ENCODE data around the gene TAF7.

Gene TAF7

DNA sequence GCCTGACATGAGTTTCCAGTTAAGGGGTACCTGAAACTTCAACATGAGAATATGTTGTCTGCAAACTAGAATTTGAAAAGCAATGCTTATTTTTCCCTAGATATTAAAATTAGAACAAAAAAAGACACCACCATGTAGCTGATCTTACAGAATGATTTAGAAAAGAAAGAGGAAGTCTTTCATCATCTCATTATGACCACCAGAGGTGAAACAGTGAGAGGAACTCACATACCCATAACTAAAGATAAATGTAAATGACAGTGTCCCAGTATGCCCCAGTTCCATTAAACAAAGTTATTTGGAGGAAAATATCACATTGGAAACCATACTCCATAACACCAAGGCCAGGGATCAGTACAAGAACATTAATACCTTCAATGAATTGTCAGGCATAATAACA lies 6.9 kb downstream of the TAF7 start:
- no peaks in the 10 kb centered on the region for H3K4me1 ChIP-seq
- H3K9me3 ChIP-seq, result peaks cover 95% of the 10 kb centered on the region
- H3K27me3 ChIP-seq, result no peaks in the 10 kb centered on the region
- H3K4me2 ChIP-seq, result no peak overlapping the region
- H3K9ac ChIP-seq, result no peak overlapping the region
- H3K36me3 ChIP-seq, result peaks cover 88% of the 10 kb centered on the region
- no peak for TF ChIP-seq Cebpa-rat (IDR thresholded peaks at IDR 0.05)
- no peak overlapping the region for H3K27ac ChIP-seq
- no peak overlapping the region for H3K4me3 ChIP-seq
- H4K20me1 ChIP-seq, result peaks cover 5% of the 10 kb centered on the region; the same call in 1 of the 2 replicates

DNA sequence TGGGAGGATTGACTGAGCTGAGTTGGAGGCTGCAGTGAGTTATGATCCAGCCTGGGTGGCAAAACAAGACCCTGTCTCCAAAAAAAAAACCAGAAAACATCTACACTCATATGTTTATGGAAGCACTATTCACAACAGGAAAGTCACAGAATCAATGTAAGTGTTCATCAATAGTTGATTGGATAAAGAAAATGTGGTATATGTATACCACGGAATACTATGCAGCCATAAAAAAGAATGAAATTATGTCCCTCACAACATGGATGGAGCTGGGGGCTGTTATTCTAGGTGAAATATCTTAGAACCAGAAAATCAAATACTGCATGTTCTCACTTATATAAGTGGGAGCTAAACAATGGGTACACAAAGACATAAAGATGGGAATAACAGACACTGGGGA lies 14.0 kb downstream of the TAF7 start:
- Histone ChIP-seq H4K20me1 (no peaks in the 10 kb centered on the region), H3K27me3 (no peaks in the 10 kb centered on the region), H3K9me3 (peaks cover 92% of the 10 kb centered on the region), H3K27ac (no peak overlapping the region), H3K9ac (no peak overlapping the region), H3K36me3 (peaks cover 65% of the 10 kb centered on the region), H3K4me1 (no peaks in the 10 kb centered on the region), H3K4me3 (0 out of 2 replicates have a peak overlapping the region, but pooled peaks have one; percentile 22), H3K4me2 (no peak overlapping the region)
- no peak for TF ChIP-seq Cebpa-rat (IDR thresholded peaks at IDR 0.05)

DNA sequence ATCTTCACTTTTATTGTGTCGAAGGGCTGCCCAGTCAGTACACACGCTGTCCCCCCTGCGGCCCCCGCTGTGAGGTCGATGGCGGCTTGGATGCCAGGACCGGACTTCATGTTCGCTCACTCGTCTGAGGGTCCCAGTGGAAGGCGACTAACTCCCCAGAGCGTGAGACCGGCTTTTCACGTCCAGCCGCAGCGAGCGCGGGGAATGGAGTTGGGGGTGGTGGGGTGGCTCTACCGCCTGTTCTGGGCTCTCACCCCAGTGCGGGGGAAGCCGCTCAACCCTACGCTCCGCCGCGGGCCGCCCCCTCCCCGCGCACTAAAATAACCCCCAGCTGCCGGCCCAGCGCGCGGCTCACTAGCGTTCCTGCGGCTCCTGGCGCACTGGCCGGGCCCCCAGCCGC lies 16.8 kb downstream of the TAF7 start, which contains the start of gene SLC25A2:
TSS of gene SLC25A2 (minus strand) at position 294 of the 400 bp plus-strand sequence. CDS start at position 110, 184 bp downstream.
- Histone ChIP-seq H4K20me1 (no peaks in the 10 kb centered on the region), H3K4me1 (no peaks in the 10 kb centered on the region), H3K9me3 (peaks cover 96% of the 10 kb centered on the region), H3K36me3 (peaks cover 59% of the 10 kb centered on the region), H3K4me2 (no peak within 1 kb of the TSS), H3K9ac (no peak within 1 kb of the TSS), H3K4me3 (peak within 1 kb of the TSS; percentile 18; the same call in 1 of the 2 replicates), H3K27me3 (no peaks in the 10 kb centered on the region), H3K27ac (no peak within 1 kb of the TSS)
- no peak for TF ChIP-seq Cebpa-rat (IDR thresholded peaks at IDR 0.05)

DNA sequence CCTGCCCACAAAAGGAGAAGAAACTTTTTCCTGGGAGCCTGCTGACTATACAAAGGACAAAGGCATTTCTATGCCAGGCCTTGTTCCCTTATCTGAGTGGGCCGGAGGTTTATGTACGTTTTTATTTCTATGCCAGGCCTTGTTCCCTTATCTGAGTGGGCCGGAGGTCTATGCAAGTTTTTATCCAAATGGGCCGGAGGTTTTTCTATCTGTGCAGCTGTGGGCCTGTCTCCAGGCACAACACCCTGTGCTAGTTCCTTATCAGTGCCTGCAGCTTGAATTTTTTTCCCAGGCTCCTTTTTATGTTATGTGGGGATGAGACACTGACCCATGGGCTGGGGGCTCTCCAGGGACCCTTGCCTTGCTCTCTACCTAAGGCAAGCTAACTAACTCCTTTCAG lies 22.2 kb downstream of the TAF7 start:
- H3K4me3 ChIP-seq, result no peak overlapping the region
- no peak overlapping the region for H3K4me2 ChIP-seq
- H3K27ac ChIP-seq, result no peak overlapping the region
- no peak overlapping the region for H3K9ac ChIP-seq
- no peaks in the 10 kb centered on the region for H4K20me1 ChIP-seq
- no peak for TF ChIP-seq Cebpa-rat (IDR thresholded peaks at IDR 0.05)
- no peaks in the 10 kb centered on the region for H3K4me1 ChIP-seq
- H3K36me3 ChIP-seq, result peaks cover 53% of the 10 kb centered on the region
- peaks cover 97% of the 10 kb centered on the region for H3K9me3 ChIP-seq
- H3K27me3 ChIP-seq, result no peaks in the 10 kb centered on the region

DNA sequence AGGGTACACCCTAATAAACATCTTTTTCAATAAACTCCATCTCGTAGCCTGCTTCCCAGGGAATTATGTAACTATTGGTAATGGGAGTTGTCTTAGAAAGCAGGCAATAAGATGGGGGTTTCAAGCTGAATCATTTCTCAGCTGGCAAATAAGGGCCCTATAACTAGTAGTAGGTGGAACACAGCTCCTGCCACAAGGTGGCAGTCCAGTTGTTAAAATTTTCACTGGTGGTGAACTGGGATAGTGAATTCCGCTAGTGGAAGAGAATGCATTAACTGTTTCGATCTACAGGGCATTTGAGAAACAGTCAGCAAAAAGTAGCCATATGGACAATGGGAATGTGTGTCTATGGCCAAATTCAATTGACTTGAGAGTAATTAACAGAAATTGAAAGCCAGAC lies 47.7 kb downstream of the TAF7 start:
- H3K36me3 ChIP-seq, result peaks cover 4% of the 10 kb centered on the region; the same call in 1 of the 2 replicates
- no peak overlapping the region for H3K27ac ChIP-seq
- H3K9me3 ChIP-seq, result peaks cover 96% of the 10 kb centered on the region

DNA sequence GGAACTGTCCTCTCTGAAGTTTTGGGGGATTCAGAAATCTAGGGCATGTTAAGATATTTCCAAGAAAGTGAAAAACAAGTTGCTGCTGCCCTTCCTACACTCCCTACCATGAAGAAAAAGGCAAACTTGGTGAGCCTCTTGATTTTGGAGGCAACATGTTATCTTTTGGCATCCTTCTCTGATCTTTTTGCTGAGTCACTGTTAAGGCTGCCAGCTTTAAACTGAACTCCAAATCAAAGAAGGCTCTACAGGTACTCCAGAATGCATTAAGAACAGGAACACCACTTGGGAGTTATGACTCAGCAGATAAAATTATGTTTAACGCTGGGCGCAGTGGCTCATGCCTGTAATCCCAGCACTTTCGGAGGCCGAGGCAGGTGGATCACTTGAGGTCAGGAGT lies 51.4 kb downstream of the TAF7 start:
- TF ChIP-seq Cebpa-rat (IDR thresholded peaks at IDR 0.05), result no peak
- Histone ChIP-seq H3K9me3 (peaks cover 99% of the 10 kb centered on the region), H4K20me1 (no peaks in the 10 kb centered on the region), H3K9ac (no peak overlapping the region), H3K36me3 (0 out of 2 replicates have a peak, but pooled peaks cover 4% of the 10 kb centered on the region), H3K4me2 (no peak overlapping the region), H3K4me3 (no peak overlapping the region), H3K27me3 (no peaks in the 10 kb centered on the region), H3K4me1 (no peaks in the 10 kb centered on the region), H3K27ac (no peak overlapping the region)

More for the DNA sequence above, 47.7 kb downstream of the TAF7 start:
- Histone ChIP-seq H3K4me2 (no peak overlapping the region), H3K27me3 (no peaks in the 10 kb centered on the region), H4K20me1 (no peaks in the 10 kb centered on the region), H3K9ac (no peak overlapping the region), H3K4me3 (no peak overlapping the region), H3K4me1 (no peaks in the 10 kb centered on the region)
- no peak for TF ChIP-seq Cebpa-rat (IDR thresholded peaks at IDR 0.05)
